ENCODE data around the gene METTL9. TPM values are rescaled to one million over a fixed set of nuclear protein-coding genes. Genes with fewer than 3 reads are reported as not detected.

The METTL9 gene
- total and polyA plus RNA-seq, 2 of the 13 experiments (the other 11 are each of a cell fraction or from before 2014, with no cell fraction given): 123 to 204 TPM

GRCh38 chr16:21599122-21600030, at the start of gene METTL9 (continued):
- TF ChIP-seq ZBTB49 (CRISPR knock-in tag; IDR thresholded peaks at IDR 0.05; ENCODE audit: borderline replicate concordance) (peak; percentile 64; the same call in 1 of the 2 replicates), CEBPZ (IDR thresholded peaks at IDR 0.05; ENCODE audit: low read length) (no peak), FOXJ3 (CRISPR knock-in tag; IDR thresholded peaks at IDR 0.05; ENCODE audit: borderline replicate concordance) (peak; percentile 42; the same call in 1 of the 2 replicates), RARA (CRISPR knock-in tag; IDR thresholded peaks at IDR 0.05) (peak; percentile 71), ZNF615 (CRISPR knock-in tag; IDR thresholded peaks at IDR 0.05; ENCODE audit: borderline replicate concordance) (peak; percentile 91; the same call in 1 of the 2 replicates), ZNF224 (CRISPR knock-in tag; IDR thresholded peaks at IDR 0.05) (peak; percentile 84; the same call in 1 of the 2 replicates), ZNF225 (CRISPR knock-in tag; IDR thresholded peaks at IDR 0.05) (peak; percentile 88), CC2D1A (CRISPR knock-in tag; IDR thresholded peaks at IDR 0.05) (peak; percentile 97), ZBTB42 (CRISPR knock-in tag; IDR thresholded peaks at IDR 0.05) (0 out of 2 replicates have a peak, but pooled peaks have one; percentile 20), ZFP90 (CRISPR knock-in tag; IDR thresholded peaks at IDR 0.05; ENCODE audit: borderline replicate concordance) (peak; percentile 73), ZNF775 (CRISPR knock-in tag; IDR thresholded peaks at IDR 0.05; ENCODE audit: borderline replicate concordance) (no peak)
- TF ChIP-seq, protein P1, sequence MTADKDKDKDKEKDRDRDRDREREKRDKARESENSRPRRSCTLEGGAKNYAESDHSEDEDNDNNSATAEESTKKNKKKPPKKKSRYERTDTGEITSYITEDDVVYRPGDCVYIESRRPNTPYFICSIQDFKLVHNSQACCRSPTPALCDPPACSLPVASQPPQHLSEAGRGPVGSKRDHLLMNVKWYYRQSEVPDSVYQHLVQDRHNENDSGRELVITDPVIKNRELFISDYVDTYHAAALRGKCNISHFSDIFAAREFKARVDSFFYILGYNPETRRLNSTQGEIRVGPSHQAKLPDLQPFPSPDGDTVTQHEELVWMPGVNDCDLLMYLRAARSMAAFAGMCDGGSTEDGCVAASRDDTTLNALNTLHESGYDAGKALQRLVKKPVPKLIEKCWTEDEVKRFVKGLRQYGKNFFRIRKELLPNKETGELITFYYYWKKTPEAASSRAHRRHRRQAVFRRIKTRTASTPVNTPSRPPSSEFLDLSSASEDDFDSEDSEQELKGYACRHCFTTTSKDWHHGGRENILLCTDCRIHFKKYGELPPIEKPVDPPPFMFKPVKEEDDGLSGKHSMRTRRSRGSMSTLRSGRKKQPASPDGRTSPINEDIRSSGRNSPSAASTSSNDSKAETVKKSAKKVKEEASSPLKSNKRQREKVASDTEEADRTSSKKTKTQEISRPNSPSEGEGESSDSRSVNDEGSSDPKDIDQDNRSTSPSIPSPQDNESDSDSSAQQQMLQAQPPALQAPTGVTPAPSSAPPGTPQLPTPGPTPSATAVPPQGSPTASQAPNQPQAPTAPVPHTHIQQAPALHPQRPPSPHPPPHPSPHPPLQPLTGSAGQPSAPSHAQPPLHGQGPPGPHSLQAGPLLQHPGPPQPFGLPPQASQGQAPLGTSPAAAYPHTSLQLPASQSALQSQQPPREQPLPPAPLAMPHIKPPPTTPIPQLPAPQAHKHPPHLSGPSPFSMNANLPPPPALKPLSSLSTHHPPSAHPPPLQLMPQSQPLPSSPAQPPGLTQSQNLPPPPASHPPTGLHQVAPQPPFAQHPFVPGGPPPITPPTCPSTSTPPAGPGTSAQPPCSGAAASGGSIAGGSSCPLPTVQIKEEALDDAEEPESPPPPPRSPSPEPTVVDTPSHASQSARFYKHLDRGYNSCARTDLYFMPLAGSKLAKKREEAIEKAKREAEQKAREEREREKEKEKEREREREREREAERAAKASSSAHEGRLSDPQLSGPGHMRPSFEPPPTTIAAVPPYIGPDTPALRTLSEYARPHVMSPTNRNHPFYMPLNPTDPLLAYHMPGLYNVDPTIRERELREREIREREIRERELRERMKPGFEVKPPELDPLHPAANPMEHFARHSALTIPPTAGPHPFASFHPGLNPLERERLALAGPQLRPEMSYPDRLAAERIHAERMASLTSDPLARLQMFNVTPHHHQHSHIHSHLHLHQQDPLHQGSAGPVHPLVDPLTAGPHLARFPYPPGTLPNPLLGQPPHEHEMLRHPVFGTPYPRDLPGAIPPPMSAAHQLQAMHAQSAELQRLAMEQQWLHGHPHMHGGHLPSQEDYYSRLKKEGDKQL (CRISPR knock-in tag; IDR thresholded peaks at IDR 0.05; ENCODE audit: low read depth): peak; percentile 85
- TF ChIP-seq, protein P2, sequence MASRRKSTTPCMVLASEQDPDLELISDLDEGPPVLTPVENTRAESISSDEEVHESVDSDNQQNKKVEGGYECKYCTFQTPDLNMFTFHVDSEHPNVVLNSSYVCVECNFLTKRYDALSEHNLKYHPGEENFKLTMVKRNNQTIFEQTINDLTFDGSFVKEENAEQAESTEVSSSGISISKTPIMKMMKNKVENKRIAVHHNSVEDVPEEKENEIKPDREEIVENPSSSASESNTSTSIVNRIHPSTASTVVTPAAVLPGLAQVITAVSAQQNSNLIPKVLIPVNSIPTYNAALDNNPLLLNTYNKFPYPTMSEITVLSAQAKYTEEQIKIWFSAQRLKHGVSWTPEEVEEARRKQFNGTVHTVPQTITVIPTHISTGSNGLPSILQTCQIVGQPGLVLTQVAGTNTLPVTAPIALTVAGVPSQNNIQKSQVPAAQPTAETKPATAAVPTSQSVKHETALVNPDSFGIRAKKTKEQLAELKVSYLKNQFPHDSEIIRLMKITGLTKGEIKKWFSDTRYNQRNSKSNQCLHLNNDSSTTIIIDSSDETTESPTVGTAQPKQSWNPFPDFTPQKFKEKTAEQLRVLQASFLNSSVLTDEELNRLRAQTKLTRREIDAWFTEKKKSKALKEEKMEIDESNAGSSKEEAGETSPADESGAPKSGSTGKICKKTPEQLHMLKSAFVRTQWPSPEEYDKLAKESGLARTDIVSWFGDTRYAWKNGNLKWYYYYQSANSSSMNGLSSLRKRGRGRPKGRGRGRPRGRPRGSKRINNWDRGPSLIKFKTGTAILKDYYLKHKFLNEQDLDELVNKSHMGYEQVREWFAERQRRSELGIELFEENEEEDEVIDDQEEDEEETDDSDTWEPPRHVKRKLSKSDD (CRISPR knock-in tag; IDR thresholded peaks at IDR 0.05; ENCODE audit: low read depth): no peak; the same call in none of the 2 replicates

All from HepG2 (cell line).